Neural cell (in vitro differentiated cells): ENCODE measurements around the gene TRPM2. TPM values are rescaled to one million over a fixed set of nuclear protein-coding genes. Genes with fewer than 3 reads are reported as not detected.
"Not testable (repeated sequence)": the region's sequence is repeated elsewhere in the genome, so short reads cannot be mapped to it uniquely, and the experiment has no call there.

ENCODE experiments used
- H2AFZ ChIP-seq: fragments of 200-600, 300-800 bp; sonication (generic), shearing (Covaris generic); 2 replicates; pipeline ENCODE4 v1.6.0; 2014; ENCODE audit warnings: low read depth, mild to moderate bottlenecking, antibody characterized with exemption, low read length, moderate library complexity
- H3F3A ChIP-seq: fragments of 200-600 bp; shearing (Covaris generic); 2 replicates; pipeline ENCODE4 v1.6.1; 2016; ENCODE audit warnings: mild to moderate bottlenecking, moderate library complexity, mixed read lengths, antibody characterized with exemption, low read length; ENCODE audit not compliant: insufficient read depth, poor library complexity, severe bottlenecking
- H3K27ac ChIP-seq: fragments of 200-600, 300-800 bp; sonication (generic), shearing (Covaris generic); 2 replicates; pipeline ENCODE4 v1.5.1; 2014; ENCODE audit warnings: mild to moderate bottlenecking, low read length, moderate library complexity
- H3K27me3 ChIP-seq: fragments of 300-800, 200-600 bp; sonication (generic), shearing (Covaris generic); 2 replicates; pipeline ENCODE4 v1.6.0; 2014; ENCODE audit warnings: mild to moderate bottlenecking, low read depth, low read length, moderate library complexity; ENCODE audit not compliant: insufficient read depth
- H3K36me3 ChIP-seq: fragments of 300-800, 200-600 bp; sonication (generic), shearing (Covaris generic); 2 replicates; pipeline ENCODE4 v1.5.1; 2014; ENCODE audit warnings: mild to moderate bottlenecking, antibody characterized with exemption, low read length, moderate library complexity; ENCODE audit not compliant: insufficient read depth
- H3K4me2 ChIP-seq: fragments of 300-800, 200-600 bp; sonication (generic), shearing (Covaris generic); 2 replicates; pipeline ENCODE4 v1.6.0; 2014; ENCODE audit warnings: mild to moderate bottlenecking, low read length
- H3K4me3 ChIP-seq: fragments of 300-800, 200-600 bp; sonication (generic), shearing (Covaris generic); 2 replicates; pipeline ENCODE4 v1.5.1; 2014; ENCODE audit warnings: mild to moderate bottlenecking, low read length, moderate library complexity
- H3K79me2 ChIP-seq: fragments of 200-600 bp; shearing (Covaris generic); replicated peaks from 2 replicates; pipeline ENCODE4 v1.6.0; 2014; ENCODE audit warnings: mild to moderate bottlenecking, low read length, moderate library complexity; ENCODE audit not compliant: insufficient read depth
- H3K9ac ChIP-seq: fragments of 300-800, 200-600 bp; sonication (generic), shearing (Covaris generic); 2 replicates; pipeline ENCODE4 v1.6.1; 2016; ENCODE audit warnings: mild to moderate bottlenecking, low read length, mixed read lengths
- H3K9me2 ChIP-seq: fragments of 200-600 bp; shearing (Covaris generic); 2 replicates; pipeline ENCODE4 v1.6.1; 2016; ENCODE audit warnings: mild to moderate bottlenecking, low read length, mixed read lengths; ENCODE audit not compliant: insufficient read depth
- H3K9me3 ChIP-seq: fragments of 200-600, 300-800 bp; sonication (generic), shearing (Covaris generic); 2 replicates; pipeline ENCODE4 v1.6.1; 2016; ENCODE audit warnings: mild to moderate bottlenecking, mixed run types, low read length, moderate library complexity, mixed read lengths
- H4K20me1 ChIP-seq: fragments of 200-600 bp; shearing (Covaris generic); 2 replicates; pipeline ENCODE4 v1.6.1; 2016; ENCODE audit warnings: mild to moderate bottlenecking, mixed run types; ENCODE audit not compliant: insufficient read depth
- EP300 ChIP-seq: fragments of 450-650 bp; conservative IDR thresholded peaks from 2 replicates; pipeline ENCODE4 v1.6.1; 2014; ENCODE audit warnings: antibody characterized with exemption, mild to moderate bottlenecking, moderate library complexity; ENCODE audit not compliant: poor library complexity, severe bottlenecking
- EZH2 ChIP-seq: fragments of 200-600, 300-800 bp; shearing (Covaris generic), sonication (generic); IDR thresholded peaks from 2 replicates; pipeline ENCODE4 v1.6.1; 2014; ENCODE audit warnings: antibody characterized with exemption, low read length, borderline replicate concordance, mild to moderate bottlenecking; ENCODE audit not compliant: insufficient read depth, poor library complexity, severe bottlenecking
- MXI1 ChIP-seq: fragments of 450-650 bp; conservative IDR thresholded peaks from 2 replicates; pipeline ENCODE4 v1.6.1; 2014; ENCODE audit warnings: antibody characterized with exemption, mild to moderate bottlenecking; ENCODE audit not compliant: poor library complexity, severe bottlenecking
- POLR2AphosphoS5 ChIP-seq: IDR thresholded peaks from 2 replicates; pipeline ENCODE4 v1.6.1; 2012
- RAD21 ChIP-seq: fragments of 450-650 bp; conservative IDR thresholded peaks from 2 replicates; pipeline ENCODE4 v1.6.1; 2014; ENCODE audit warnings: antibody characterized with exemption, mild to moderate bottlenecking, moderate library complexity
- SMC3 ChIP-seq: fragments of 450-650 bp; conservative IDR thresholded peaks from 2 replicates; pipeline ENCODE4 v1.6.1; 2014; ENCODE audit warnings: antibody characterized with exemption, mild to moderate bottlenecking, moderate library complexity; ENCODE audit not compliant: poor library complexity
- TAF1 ChIP-seq: IDR thresholded peaks from 2 replicates; pipeline ENCODE4 v1.6.1; 2012; ENCODE audit warnings: low read depth
- polyA plus RNA-seq: library from polyadenylated mRNA; depleted of rRNA; stranded (reverse); fragments of >200 nt; gene quantifications from 2 replicates; pipeline ENCODE4 v1.2.3, GENCODE V29; 2014
- TF ChIP-seq, protein P1 (sequence below): IDR thresholded peaks from 2 replicates; pipeline ENCODE4 v1.6.1; 2012; ENCODE audit warnings: borderline replicate concordance
- TF ChIP-seq, protein P2 (sequence below): fragments of 450-650 bp; IDR thresholded peaks from 2 replicates; pipeline ENCODE4 v1.5.1; 2014; ENCODE audit warnings: antibody characterized with exemption, mild to moderate bottlenecking, moderate library complexity; ENCODE audit not compliant: poor library complexity, severe bottlenecking

TRPM2 gene
- polyA plus RNA-seq, 1 donor from 2014 or later: 0.14 TPM

DNA sequence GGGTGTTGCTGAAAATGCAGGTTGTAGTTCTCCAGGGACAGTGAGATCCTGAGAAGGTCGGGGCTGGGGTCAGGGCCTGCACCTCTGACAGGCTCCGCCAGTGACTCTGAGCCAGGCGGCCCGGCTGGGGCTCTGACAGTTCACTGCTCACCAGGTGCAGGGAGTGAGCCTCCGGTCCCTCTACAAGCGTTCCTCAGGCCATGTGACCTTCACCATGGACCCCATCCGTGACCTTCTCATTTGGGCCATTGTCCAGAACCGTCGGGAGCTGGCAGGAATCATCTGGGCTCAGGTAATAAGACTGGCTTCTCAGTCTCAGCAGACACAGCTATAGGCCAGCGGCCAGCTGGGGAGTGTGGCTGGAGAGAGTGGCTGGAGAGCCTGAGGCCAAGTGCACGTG is 41.8 kb downstream of the TRPM2 start:
- Histone ChIP-seq H3K27me3 (no peaks in the 10 kb centered on the region), H3K79me2 (no peaks in the 10 kb centered on the region), H3K4me2 (no peak overlapping the region), H3F3A (no peaks in the 10 kb centered on the region), H3K36me3 (no peaks in the 10 kb centered on the region), H3K27ac (no peak overlapping the region), H3K9ac (no peak overlapping the region), H3K4me3 (no peak overlapping the region), H3K9me3 (no peaks in the 10 kb centered on the region), H4K20me1 (no peaks in the 10 kb centered on the region), H3K9me2 (no peaks in the 10 kb centered on the region), H2AFZ (no peak overlapping the region)
- TF ChIP-seq MXI1: no peak
- no peak for TF ChIP-seq SMC3
- TF ChIP-seq POLR2AphosphoS5: no peak
- TF ChIP-seq TAF1: no peak
- TF ChIP-seq, protein P1, sequence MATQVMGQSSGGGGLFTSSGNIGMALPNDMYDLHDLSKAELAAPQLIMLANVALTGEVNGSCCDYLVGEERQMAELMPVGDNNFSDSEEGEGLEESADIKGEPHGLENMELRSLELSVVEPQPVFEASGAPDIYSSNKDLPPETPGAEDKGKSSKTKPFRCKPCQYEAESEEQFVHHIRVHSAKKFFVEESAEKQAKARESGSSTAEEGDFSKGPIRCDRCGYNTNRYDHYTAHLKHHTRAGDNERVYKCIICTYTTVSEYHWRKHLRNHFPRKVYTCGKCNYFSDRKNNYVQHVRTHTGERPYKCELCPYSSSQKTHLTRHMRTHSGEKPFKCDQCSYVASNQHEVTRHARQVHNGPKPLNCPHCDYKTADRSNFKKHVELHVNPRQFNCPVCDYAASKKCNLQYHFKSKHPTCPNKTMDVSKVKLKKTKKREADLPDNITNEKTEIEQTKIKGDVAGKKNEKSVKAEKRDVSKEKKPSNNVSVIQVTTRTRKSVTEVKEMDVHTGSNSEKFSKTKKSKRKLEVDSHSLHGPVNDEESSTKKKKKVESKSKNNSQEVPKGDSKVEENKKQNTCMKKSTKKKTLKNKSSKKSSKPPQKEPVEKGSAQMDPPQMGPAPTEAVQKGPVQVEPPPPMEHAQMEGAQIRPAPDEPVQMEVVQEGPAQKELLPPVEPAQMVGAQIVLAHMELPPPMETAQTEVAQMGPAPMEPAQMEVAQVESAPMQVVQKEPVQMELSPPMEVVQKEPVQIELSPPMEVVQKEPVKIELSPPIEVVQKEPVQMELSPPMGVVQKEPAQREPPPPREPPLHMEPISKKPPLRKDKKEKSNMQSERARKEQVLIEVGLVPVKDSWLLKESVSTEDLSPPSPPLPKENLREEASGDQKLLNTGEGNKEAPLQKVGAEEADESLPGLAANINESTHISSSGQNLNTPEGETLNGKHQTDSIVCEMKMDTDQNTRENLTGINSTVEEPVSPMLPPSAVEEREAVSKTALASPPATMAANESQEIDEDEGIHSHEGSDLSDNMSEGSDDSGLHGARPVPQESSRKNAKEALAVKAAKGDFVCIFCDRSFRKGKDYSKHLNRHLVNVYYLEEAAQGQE: no peak
- TF ChIP-seq RAD21: no peak
- no peak for TF ChIP-seq EZH2
- TF ChIP-seq EP300: no peak
- TF ChIP-seq, protein P2, sequence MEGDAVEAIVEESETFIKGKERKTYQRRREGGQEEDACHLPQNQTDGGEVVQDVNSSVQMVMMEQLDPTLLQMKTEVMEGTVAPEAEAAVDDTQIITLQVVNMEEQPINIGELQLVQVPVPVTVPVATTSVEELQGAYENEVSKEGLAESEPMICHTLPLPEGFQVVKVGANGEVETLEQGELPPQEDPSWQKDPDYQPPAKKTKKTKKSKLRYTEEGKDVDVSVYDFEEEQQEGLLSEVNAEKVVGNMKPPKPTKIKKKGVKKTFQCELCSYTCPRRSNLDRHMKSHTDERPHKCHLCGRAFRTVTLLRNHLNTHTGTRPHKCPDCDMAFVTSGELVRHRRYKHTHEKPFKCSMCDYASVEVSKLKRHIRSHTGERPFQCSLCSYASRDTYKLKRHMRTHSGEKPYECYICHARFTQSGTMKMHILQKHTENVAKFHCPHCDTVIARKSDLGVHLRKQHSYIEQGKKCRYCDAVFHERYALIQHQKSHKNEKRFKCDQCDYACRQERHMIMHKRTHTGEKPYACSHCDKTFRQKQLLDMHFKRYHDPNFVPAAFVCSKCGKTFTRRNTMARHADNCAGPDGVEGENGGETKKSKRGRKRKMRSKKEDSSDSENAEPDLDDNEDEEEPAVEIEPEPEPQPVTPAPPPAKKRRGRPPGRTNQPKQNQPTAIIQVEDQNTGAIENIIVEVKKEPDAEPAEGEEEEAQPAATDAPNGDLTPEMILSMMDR: no peak

DNA sequence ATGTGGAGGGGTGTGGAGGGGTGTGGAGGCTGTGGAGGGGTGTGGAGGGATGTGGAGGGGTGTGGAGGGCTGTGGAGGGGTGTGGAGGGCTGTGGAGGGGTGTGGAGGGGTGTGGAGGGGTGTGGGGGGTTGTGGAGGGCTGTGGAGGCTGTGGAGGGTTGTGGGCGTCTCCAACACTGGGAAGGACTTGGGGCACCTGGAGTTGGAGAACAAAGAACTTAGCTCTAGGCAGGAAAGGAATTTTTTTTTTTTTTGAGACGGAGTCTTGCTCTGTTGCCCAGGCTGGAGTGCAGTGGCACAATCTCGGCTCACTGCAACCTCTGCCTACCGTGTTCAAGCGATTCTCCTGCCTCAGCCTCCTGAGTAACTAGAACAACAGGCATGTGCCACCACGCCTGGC is 43.4 kb downstream of the TRPM2 start:
- H3K4me2 ChIP-seq, H3K27me3 ChIP-seq, H2AFZ ChIP-seq, H4K20me1 ChIP-seq, H3K36me3 ChIP-seq, H3K79me2 ChIP-seq, H3F3A ChIP-seq, H3K4me3 ChIP-seq, H3K9ac ChIP-seq, H3K9me3 ChIP-seq, H3K27ac ChIP-seq, H3K9me2 ChIP-seq: not testable (repeated sequence)

DNA sequence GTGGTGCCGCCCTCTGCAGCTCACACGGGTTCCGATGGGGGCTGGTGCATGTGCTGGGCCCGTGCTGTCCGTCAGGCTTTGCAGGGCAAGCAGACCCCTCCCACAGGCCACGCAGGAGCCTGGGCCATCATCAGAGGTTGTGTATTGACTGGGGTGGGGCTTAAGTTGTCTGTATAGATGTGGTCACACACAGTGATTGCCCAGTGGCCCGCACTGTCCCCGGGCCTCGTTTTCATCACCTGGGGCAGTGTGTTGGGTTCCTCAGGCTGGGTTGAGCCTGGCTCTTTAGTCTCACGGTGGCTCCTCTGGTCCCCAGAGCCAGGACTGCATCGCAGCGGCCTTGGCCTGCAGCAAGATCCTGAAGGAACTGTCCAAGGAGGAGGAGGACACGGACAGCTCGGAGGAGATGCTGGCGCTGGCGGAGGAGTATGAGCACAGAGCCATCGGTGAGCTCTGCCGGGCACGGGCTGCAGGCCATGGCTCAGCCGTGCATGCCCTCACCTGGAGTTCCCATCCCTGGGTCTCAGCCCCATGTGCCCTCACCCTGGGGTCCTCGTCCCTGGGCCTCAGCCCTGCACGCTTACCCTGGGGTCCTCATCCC is 44.1 kb downstream of the TRPM2 start:
- no peak overlapping the region for H3K27ac ChIP-seq
- H3K4me3 ChIP-seq: no peak overlapping the region
- no peaks in the 10 kb centered on the region for H3K79me2 ChIP-seq
- H3F3A ChIP-seq: no peaks in the 10 kb centered on the region
- H3K27me3 ChIP-seq: no peaks in the 10 kb centered on the region
- no peaks in the 10 kb centered on the region for H3K9me3 ChIP-seq
- no peak overlapping the region for H3K4me2 ChIP-seq
- no peaks in the 10 kb centered on the region for H3K36me3 ChIP-seq
- no peak overlapping the region for H2AFZ ChIP-seq
- no peaks in the 10 kb centered on the region for H4K20me1 ChIP-seq
- TF ChIP-seq RAD21 (no peak), EZH2 (no peak), TAF1 (no peak), EP300 (no peak)
- TF ChIP-seq, protein P1: no peak
- TF ChIP-seq, protein P2: no peak
- H3K9ac ChIP-seq: no peak overlapping the region
- H3K9me2 ChIP-seq: no peaks in the 10 kb centered on the region
